ENCODE results near the gene SPATA17.

Gene SPATA17

DNA sequence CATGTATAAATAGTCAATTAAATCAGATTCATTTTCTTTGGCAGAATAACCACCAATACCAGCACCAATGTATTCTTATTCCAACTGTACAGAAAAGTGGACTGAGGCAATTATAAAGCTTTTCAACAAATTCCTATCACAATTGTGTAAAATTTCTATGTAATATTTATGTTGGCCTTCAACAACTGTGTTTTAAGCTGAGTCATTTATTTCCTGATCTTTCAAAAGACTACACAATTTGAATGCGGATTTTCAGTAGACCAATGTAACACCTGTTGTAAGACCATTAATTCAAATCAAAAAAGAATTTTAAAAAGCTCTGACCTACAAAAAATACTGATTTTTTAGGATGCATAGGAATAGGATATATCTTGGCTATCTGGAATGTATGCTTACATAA, 25.8 kb upstream of the SPATA17 start:
- peak in 1 of 2 donors; percentile 46 for DNase-seq (ENCODE audit: low read depth in 2 of 2)
- no peak overlapping the region for H3K4me3 ChIP-seq (replicated peaks in 1 of 2; ENCODE audit: low read depth in 2 of 2, low read length in 2 of 2)
- TF ChIP-seq, protein P1, sequence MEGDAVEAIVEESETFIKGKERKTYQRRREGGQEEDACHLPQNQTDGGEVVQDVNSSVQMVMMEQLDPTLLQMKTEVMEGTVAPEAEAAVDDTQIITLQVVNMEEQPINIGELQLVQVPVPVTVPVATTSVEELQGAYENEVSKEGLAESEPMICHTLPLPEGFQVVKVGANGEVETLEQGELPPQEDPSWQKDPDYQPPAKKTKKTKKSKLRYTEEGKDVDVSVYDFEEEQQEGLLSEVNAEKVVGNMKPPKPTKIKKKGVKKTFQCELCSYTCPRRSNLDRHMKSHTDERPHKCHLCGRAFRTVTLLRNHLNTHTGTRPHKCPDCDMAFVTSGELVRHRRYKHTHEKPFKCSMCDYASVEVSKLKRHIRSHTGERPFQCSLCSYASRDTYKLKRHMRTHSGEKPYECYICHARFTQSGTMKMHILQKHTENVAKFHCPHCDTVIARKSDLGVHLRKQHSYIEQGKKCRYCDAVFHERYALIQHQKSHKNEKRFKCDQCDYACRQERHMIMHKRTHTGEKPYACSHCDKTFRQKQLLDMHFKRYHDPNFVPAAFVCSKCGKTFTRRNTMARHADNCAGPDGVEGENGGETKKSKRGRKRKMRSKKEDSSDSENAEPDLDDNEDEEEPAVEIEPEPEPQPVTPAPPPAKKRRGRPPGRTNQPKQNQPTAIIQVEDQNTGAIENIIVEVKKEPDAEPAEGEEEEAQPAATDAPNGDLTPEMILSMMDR (IDR thresholded peaks at IDR 0.05; ENCODE audit: low read depth, low read length): no peak

DNA sequence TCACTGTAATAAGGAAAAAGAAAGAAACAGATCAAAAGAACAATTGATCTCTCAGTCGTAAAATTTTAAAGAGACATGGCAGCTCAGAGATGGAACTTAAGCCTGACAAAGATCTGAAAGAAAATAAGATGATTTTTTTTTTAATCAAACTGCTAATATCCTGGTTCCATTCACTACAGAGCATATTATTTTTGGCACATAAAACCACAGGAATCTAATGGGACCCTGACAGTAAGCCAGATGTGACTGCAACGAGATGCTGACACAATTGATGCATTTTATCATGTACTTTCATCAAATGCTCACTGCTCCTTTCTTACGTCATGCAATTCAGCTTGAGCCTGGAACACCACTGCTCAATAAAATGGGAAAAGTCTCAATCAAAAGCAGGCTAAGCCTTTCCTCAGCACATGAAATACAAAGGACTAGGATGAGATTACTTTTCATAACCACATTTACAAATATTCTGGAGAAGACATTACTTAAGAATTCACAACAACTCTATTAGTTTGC, 16.9 kb upstream of the SPATA17 start:
- TF ChIP-seq, protein P1 (IDR thresholded peaks at IDR 0.05; ENCODE audit: low read depth, low read length): no peak
- H3K4me3 ChIP-seq (replicated peaks in 1 of 2; ENCODE audit: low read depth in 2 of 2, low read length in 2 of 2): no peak overlapping the region
- peak; percentile 20 to 44 for DNase-seq (ENCODE audit: low read depth in 2 of 2)

DNA sequence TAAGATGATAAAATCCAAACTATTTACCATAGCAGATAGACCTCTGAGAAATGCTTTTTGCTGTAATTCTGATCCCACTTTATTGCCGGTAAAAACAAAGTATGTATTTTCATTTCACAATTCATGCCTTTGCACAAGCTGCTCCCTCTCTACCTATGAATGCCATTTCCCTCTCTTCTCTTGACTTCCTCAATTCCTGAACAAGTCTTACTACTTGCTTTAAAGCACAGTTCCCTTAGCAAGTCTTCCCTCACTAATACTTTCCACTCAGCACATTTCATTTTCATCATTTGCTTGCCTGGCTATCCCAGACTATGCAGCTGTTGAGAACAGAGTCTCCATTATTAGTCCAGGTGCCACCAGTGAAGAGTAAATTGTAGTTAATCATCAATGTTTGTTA, 14.0 kb upstream of the SPATA17 start:
- no peak for DNase-seq (ENCODE audit: low read depth in 2 of 2)
- H3K4me3 ChIP-seq (replicated peaks in 1 of 2; ENCODE audit: low read depth in 2 of 2, low read length in 2 of 2): no peak overlapping the region
- TF ChIP-seq, protein P1 (IDR thresholded peaks at IDR 0.05; ENCODE audit: low read depth, low read length): no peak

DNA sequence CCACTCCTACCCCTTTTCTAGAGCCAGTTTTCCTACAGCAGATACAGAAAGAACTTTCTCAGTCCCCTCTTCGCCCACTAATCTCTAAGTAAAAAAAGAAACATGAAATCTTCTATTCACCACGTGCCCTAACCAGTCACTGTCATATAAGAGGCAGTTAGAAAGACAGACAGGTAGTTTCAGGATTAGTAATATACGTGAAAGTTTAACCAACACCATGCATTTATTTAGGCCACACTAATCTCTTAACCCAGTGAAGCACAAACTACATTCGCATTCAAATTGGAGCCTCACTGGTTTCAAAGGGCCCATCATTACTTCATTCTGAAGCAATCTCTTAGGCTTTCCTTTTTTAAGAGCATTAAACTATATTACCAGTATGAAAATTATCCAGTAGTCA, 10.3 kb upstream of the SPATA17 start:
- no peak for DNase-seq (ENCODE audit: low read depth in 2 of 2)
- H3K4me3 ChIP-seq (replicated peaks in 1 of 2; ENCODE audit: low read depth in 2 of 2, low read length in 2 of 2): no peak overlapping the region
- TF ChIP-seq, protein P1 (IDR thresholded peaks at IDR 0.05; ENCODE audit: low read depth, low read length): no peak

DNA sequence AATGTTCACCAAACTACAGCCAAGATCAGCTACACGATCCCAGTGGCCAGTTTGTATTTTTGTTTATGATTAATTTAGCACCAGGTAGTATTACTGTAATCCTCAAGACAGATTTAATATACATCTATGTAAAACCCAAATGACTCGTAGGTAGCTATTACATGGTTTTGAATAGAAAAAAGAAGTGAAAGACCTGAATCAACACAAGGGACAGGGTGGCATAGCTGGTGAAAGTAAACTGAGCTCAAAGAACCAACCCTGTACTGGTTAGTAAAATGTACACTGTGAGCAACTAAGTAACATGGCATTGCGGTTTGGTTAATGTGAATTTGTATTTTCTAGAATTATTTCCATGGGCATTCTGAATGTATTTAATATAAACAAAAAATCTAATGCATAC, 9.1 kb upstream of the SPATA17 start:
- TF ChIP-seq, protein P1 (IDR thresholded peaks at IDR 0.05; ENCODE audit: low read depth, low read length): no peak
- no peak overlapping the region for H3K4me3 ChIP-seq (replicated peaks in 1 of 2; ENCODE audit: low read depth in 2 of 2, low read length in 2 of 2)
- no peak for DNase-seq (ENCODE audit: low read depth in 2 of 2)

DNA sequence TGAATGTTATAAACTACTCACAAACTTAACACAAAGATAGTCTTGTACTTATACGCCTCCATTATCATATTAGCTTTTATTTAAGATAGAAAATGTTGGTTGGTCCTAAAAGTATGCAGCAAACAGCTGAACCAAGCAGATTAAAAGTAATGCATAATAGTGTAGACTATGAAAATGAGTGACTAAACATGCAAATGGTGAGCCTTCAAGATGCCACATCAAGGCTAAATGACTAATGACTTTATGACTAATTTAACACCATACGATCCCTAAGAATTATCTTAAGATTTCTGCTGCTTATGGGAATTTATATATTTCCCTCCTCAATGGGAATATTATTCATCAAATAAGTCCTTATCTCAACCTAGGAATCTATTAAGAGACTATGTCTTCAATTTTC, 4.8 kb upstream of the SPATA17 start:
- no peak for DNase-seq (ENCODE audit: low read depth in 2 of 2)
- no peak overlapping the region for H3K4me3 ChIP-seq (replicated peaks in 1 of 2; ENCODE audit: low read depth in 2 of 2, low read length in 2 of 2)
- TF ChIP-seq, protein P1 (IDR thresholded peaks at IDR 0.05; ENCODE audit: low read depth, low read length): no peak

DNA sequence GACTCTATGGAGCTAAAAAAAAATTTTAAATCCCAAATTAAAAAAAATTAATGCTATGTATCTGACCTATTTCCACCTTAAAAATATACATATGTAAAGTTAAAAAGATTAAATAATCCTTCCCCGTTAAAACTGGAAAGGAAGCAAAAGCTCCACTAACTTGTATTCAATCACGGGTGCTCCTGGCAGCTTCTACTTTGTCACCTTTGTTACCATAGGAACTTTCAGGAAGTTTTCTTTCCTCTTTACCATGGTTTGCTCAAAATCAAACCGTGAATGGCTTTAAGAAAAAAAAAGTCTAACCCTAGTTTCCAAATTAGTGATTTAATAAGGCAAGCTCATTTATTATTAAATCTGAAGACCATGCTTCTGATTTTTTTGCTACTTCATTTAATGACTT, 3.7 kb upstream of the SPATA17 start:
- DNase-seq (ENCODE audit: low read depth in 2 of 2): no peak
- TF ChIP-seq, protein P1 (IDR thresholded peaks at IDR 0.05; ENCODE audit: low read depth, low read length): no peak

More for the DNA sequence above, 3.7 kb upstream of the SPATA17 start:
- H3K4me3 ChIP-seq (replicated peaks in 1 of 2; ENCODE audit: low read depth in 2 of 2, low read length in 2 of 2): no peak overlapping the region

All from cardiac fibroblast (primary cell).